HepG2 (cell line): Measurements from ENCODE around the gene ENSA. TPM values are rescaled to one million over a fixed set of nuclear protein-coding genes. Genes with fewer than 3 reads are reported as not detected.

Source experiments
- CEBPZ ChIP-seq: IDR thresholded peaks from 2 replicates; pipeline ENCODE4 v1.6.1; 2012; ENCODE audit warnings: low read length, improper control_type of control experiment
- GABPB1 ChIP-seq: IDR thresholded peaks from 2 replicates; pipeline ENCODE4 v1.6.1; 2016; ENCODE audit warnings: mild to moderate bottlenecking, missing genetic modification reagents, moderate library complexity, missing compliant biosample characterization
- GMEB2 ChIP-seq: IDR thresholded peaks from 2 replicates; pipeline ENCODE4 v1.6.1; 2016; ENCODE audit warnings: missing biosample characterization, missing genetic modification reagents, low read depth
- NCOA2 ChIP-seq: sonication (generic); formaldehyde crosslinking; IDR thresholded peaks from 2 replicates; pipeline ENCODE4 v1.8.0; 2022; ENCODE audit warnings: inconsistent platforms
- PRDM4 ChIP-seq: sonication (generic); formaldehyde crosslinking; IDR thresholded peaks from 2 replicates; pipeline ENCODE4 v1.9.0; 2021; ENCODE audit warnings: missing genetic modification reagents, borderline replicate concordance
- SALL2 ChIP-seq: sonication (generic); formaldehyde crosslinking; IDR thresholded peaks from 2 replicates; pipeline ENCODE4 v1.8.1; 2023; ENCODE audit warnings: mild to moderate bottlenecking, missing genetic modification reagents, inconsistent platforms
- SIN3B ChIP-seq: fragments of 150-350 bp; IDR thresholded peaks from 2 replicates; pipeline ENCODE4 v1.6.1; 2014; ENCODE audit warnings: low read length
- SIX4 ChIP-seq: sonication (generic); formaldehyde crosslinking; IDR thresholded peaks from 2 replicates; pipeline ENCODE4 v1.4.0; 2020; ENCODE audit warnings: missing genetic modification reagents
- TARDBP ChIP-seq: sonication (generic); formaldehyde crosslinking; IDR thresholded peaks from 2 replicates; pipeline ENCODE4 v1.8.0; 2022; ENCODE audit warnings: mild to moderate bottlenecking, missing genetic modification reagents
- ZFP36L1 ChIP-seq: sonication (generic); formaldehyde crosslinking; IDR thresholded peaks from 2 replicates; pipeline ENCODE4 v1.8.0; 2022; ENCODE audit warnings: mild to moderate bottlenecking, missing genetic modification reagents, moderate library complexity
- ZNF256 ChIP-seq: sonication (generic); formaldehyde crosslinking; conservative IDR thresholded peaks from 2 replicates; pipeline ENCODE4 v1.4.0; 2020; ENCODE audit warnings: missing genetic modification reagents
- ZNF337 ChIP-seq: sonication (generic); formaldehyde crosslinking; IDR thresholded peaks from 2 replicates; pipeline ENCODE4 v1.5.1; 2020; ENCODE audit warnings: missing genetic modification reagents, low read depth, mild to moderate bottlenecking, borderline replicate concordance
- ZNF34 ChIP-seq: sonication (generic); formaldehyde crosslinking; IDR thresholded peaks from 2 replicates; pipeline ENCODE4 v1.4.0; 2020; ENCODE audit warnings: mild to moderate bottlenecking, missing genetic modification reagents, borderline replicate concordance
- ZNF350 ChIP-seq: sonication (generic); formaldehyde crosslinking; IDR thresholded peaks from 2 replicates; pipeline ENCODE4 v1.4.0; 2020; ENCODE audit warnings: mild to moderate bottlenecking, low read depth, missing genetic modification reagents, borderline replicate concordance
- ZNF446 ChIP-seq: sonication (generic); formaldehyde crosslinking; IDR thresholded peaks from 2 replicates; pipeline ENCODE4 v1.5.0; 2020; ENCODE audit warnings: mild to moderate bottlenecking, missing genetic modification reagents
- ZNF800 ChIP-seq: sonication (generic); formaldehyde crosslinking; IDR thresholded peaks from 2 replicates; pipeline ENCODE4 v1.4.0; 2020; ENCODE audit warnings: missing genetic modification reagents
- polyA plus RNA-seq, 8 experiments: library from polyadenylated mRNA; depleted of rRNA in 3 of 8; stranded (reverse) in 7 of 8; unstranded in 1 of 8; fragments of >200 nt; fragmentation: Illumina TruSeq in 4 of 8; extraction: Trizol in 4 of 8; gene quantifications; 2 replicates each; pipeline versions ENCODE4 v1.2.1 to v1.2.3, GENCODE V29; 2011 to 2016; ENCODE audit warnings: low read depth in 4 of 8, missing spikeins in 1 of 8, mixed read lengths in 1 of 8; ENCODE audit not compliant: insufficient read depth in 1 of 8
- total RNA-seq, 5 experiments: library from RNA; depleted of rRNA; stranded (reverse); fragments of >200 nt; fragmentation: Illumina TruSeq; extraction: Trizol; gene quantifications; 2 replicates each; pipeline ENCODE4 v1.2.3, GENCODE V29; 2016; ENCODE audit warnings: low read depth in 1 of 5

Gene ENSA
- total and polyA plus RNA-seq, 2 of the 13 experiments (the other 11 are each of a cell fraction or from before 2014, with no cell fraction given), result 54.5 to 111 TPM

- TF ChIP-seq CEBPZ, result no peak
- peak; percentile 61; the same call in 1 of the 2 replicates for TF ChIP-seq SIN3B
- peak; percentile 29; the same call in 1 of the 2 replicates for TF ChIP-seq SALL2
- TF ChIP-seq NCOA2 (CRISPR knock-in tag), result no peak
- TF ChIP-seq TARDBP, result no peak
- no peak for TF ChIP-seq ZNF256 (CRISPR knock-in tag)
- TF ChIP-seq PRDM4, result no peak
- no peak; the same call in 1 of the 2 replicates for TF ChIP-seq ZNF800 (CRISPR knock-in tag)
- no peak for TF ChIP-seq ZNF446 (CRISPR knock-in tag)
- no peak for TF ChIP-seq GMEB2
- peak; percentile 85 for TF ChIP-seq GABPB1 (CRISPR knock-in tag)
- no peak for TF ChIP-seq ZNF34 (CRISPR knock-in tag)
- TF ChIP-seq ZFP36L1 (CRISPR knock-in tag), result no peak
- TF ChIP-seq ZNF337 (CRISPR knock-in tag), result no peak
- TF ChIP-seq SIX4, result no peak
- no peak; the same call in 1 of the 2 replicates for TF ChIP-seq ZNF350 (CRISPR knock-in tag)
These were observed 50.1 kb downstream of the ENSA start, which contains the start of gene MCL1 (continued) for GRCh38 chr1:150579110-150579944.
